CD4-positive, alpha-beta T cell treated with Interleukin-4 for 1 hour (primary cell): ENCODE results near the gene CFP.

Experiments
- DNase-seq, 2 donors: peaks; one replicate each; pipeline ENCODE4 v3.0.0-alpha.2; 2020 to 2022

Gene CFP

GRCh38 chrX:47637546-47638195, 7.9 kb upstream of the CFP start:
- peak; percentile 48 to 59 for DNase-seq

GRCh38 chrX:47634871-47635575, 5.3 kb upstream of the CFP start:
- DNase-seq, result peak in 1 of 2 donors; percentile 35

- peak in 1 of 2 donors; percentile 65 for DNase-seq
These were observed 4.2 kb upstream of the CFP start for GRCh38 chrX:47633689-47634590.

- DNase-seq, result peak in 1 of 2 donors; percentile 47
These were observed 2.9 kb upstream of the CFP start for GRCh38 chrX:47632666-47633065.

GRCh38 chrX:47631676-47632075, 1.9 kb upstream of the CFP start:
- no peak for DNase-seq

- peak in 1 of 2 donors; percentile 26 for DNase-seq
These were observed 748 bp downstream of the CFP start for GRCh38 chrX:47628982-47629381.

GRCh38 chrX:47625365-47625764, 4.4 kb downstream of the CFP start:
- no peak for DNase-seq

- peak; percentile 52 to 58 for DNase-seq
These were observed 6.1 kb downstream of the CFP start for GRCh38 chrX:47623540-47624027.

GRCh38 chrX:47621851-47622250, 7.9 kb downstream of the CFP start:
- DNase-seq, result no peak

- DNase-seq, result no peak
These were observed 9.4 kb downstream of the CFP start for GRCh38 chrX:47620303-47620685.

GRCh38 chrX:47619486-47620302, 10.0 kb downstream of the CFP start, which contains the start of gene SYN1:
SYN1 (minus strand) TSS chrX:47619857; CDS start chrX:47619728, 129 bp downstream.
- peak; percentile 84 to 86 for DNase-seq

- DNase-seq, result no peak
These were observed 10.7 kb downstream of the CFP start for GRCh38 chrX:47618923-47619485.

- DNase-seq, result peak in 1 of 2 donors; percentile 3
These were observed 15.1 kb downstream of the CFP start for GRCh38 chrX:47614618-47615017.

- DNase-seq, result no peak
These were observed 16.6 kb downstream of the CFP start for GRCh38 chrX:47613082-47613481.

- DNase-seq, result no peak
These were observed 17.3 kb downstream of the CFP start for GRCh38 chrX:47612418-47612817.

GRCh38 chrX:47611926-47612325, 17.8 kb downstream of the CFP start:
- peak in 1 of 2 donors; percentile 6 for DNase-seq

- DNase-seq, result no peak
These were observed 18.2 kb downstream of the CFP start for GRCh38 chrX:47611489-47611888.

GRCh38 chrX:47610511-47610910, 19.2 kb downstream of the CFP start:
- DNase-seq, result no peak

GRCh38 chrX:47608130-47608810, 21.5 kb downstream of the CFP start:
- peak in 1 of 2 donors; percentile 9 for DNase-seq

GRCh38 chrX:47607091-47607490, 22.6 kb downstream of the CFP start:
- DNase-seq, result no peak

GRCh38 chrX:47605024-47605423, 24.7 kb downstream of the CFP start:
- DNase-seq, result peak in 1 of 2 donors; percentile 10
